Subcutaneous abdominal adipose tissue (tissue), 5 donors: Measurements from ENCODE around the gene IFITM10.

Source experiments
- H3K27ac ChIP-seq: one replicate; pipeline ENCODE4 v1.7.0; 2013; ENCODE audit warnings: low read depth, mild to moderate bottlenecking, inconsistent platforms, low read length, moderate library complexity
- H3K27me3 ChIP-seq, 5 donors: one replicate each; pipeline ENCODE4 v1.7.0; 2013; ENCODE audit warnings: low read length in 5 of 5, inconsistent platforms in 1 of 5; ENCODE audit not compliant: control insufficient read depth in 5 of 5, insufficient read depth in 4 of 5
- H3K36me3 ChIP-seq, 5 donors: one replicate each; pipeline ENCODE4 v1.7.0; 2013; ENCODE audit warnings: low read length in 5 of 5; ENCODE audit not compliant: control insufficient read depth in 5 of 5, insufficient read depth in 5 of 5
- H3K4me1 ChIP-seq, 5 donors: one replicate each; pipeline ENCODE4 v1.7.0; 2013; ENCODE audit warnings: low read length in 5 of 5, mild to moderate bottlenecking in 3 of 5, moderate library complexity in 1 of 5; ENCODE audit not compliant: control insufficient read depth in 5 of 5, insufficient read depth in 5 of 5
- H3K4me3 ChIP-seq, 5 donors: one replicate each; pipeline ENCODE4 v1.7.0; 2013; ENCODE audit warnings: low read length in 5 of 5, low read depth in 1 of 5
- H3K9ac ChIP-seq, 5 donors: one replicate each; pipeline ENCODE4 v1.7.0; 2013; ENCODE audit warnings: low read length in 5 of 5, mild to moderate bottlenecking in 4 of 5, moderate library complexity in 3 of 5
- H3K9me3 ChIP-seq, 5 donors: one replicate each; pipeline ENCODE4 v1.7.0; 2013; ENCODE audit warnings: low read length in 5 of 5; ENCODE audit not compliant: control insufficient read depth in 5 of 5
- donor health status: healthy.
- donor health status: healthy.
- donor health status: healthy.
- donor health status: healthy.
- donor health status: healthy.

The IFITM10 gene

DNA sequence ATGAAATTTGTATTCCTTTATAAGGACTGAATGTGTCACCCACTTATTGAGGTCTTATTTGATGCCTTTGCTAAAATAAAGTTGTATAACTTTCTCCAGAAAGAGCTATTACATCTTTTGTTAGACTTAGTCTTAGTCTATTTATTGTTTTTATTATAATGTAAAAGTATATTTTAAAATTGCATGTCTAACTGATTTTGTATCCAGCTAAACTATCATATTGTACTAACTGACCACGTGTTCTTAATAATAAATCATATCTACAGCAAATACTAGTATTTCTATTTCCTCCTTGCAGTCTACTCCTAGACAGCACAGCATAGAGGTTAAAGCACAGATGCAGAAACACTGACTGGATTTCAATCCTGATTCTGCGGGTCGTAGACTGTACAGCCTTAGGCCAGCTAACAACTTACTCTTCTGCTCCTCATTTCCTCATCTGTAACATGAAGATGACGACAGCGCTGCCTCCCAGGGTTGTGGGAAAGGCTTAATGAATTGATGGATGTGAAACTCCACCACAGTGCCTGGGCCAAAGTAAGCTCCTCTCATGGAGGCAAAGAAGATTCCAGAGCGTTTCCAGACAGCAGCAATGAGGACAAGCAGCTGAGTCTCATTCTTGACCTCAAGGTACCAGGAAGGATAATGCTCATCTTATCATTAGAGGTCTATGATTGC, 13.2 kb downstream of the IFITM10 start:
- Histone ChIP-seq H3K9ac (no peak overlapping the region), H3K9me3 (peaks cover 8 to 20% (median 18%) of the 10 kb centered on the region in 5 donors), H3K4me3 (no peak overlapping the region), H3K36me3 (no peaks in the 10 kb centered on the region), H3K27me3 (peaks cover 24 to 62% (median 43%) of the 10 kb centered on the region in 5 donors), H3K27ac (no peak overlapping the region), H3K4me1 (peaks cover 0 to 4% (median 0%) of the 10 kb centered on the region in 5 donors)

DNA sequence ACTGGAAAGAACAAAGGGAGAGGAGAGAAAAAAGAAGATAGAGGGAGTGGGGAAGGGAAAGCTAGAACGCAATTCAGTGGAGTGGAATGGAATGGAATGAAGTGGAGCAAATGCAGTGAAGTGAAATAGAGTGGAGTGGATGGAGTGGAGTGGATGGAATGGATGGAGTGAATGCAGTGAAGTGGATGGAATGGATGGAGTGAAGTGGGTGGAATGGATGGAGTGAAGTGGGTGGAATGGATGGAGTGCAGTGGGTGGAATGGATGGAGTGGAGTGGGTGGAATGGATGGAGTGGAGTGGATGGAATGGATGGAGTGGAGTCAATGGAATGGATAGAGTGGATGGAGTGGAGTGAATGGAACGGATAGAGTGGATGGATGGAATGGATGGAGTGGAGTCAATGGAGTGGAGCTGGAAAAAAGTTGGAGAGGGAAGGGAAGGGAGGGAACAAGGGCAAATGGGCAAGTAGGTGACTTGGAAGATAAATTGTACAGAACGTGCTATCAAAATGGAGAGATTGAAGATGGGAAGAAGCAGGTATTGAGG, 13.9 kb downstream of the IFITM10 start:
- Histone ChIP-seq H3K4me1 (peaks cover 0 to 4% (median 0%) of the 10 kb centered on the region in 5 donors), H3K4me3 (peak overlapping the region in 1 of 5 donors; percentile 9), H3K27ac (no peak overlapping the region), H3K36me3 (no peaks in the 10 kb centered on the region), H3K9ac (no peak overlapping the region), H3K9me3 (peaks cover 8 to 20% (median 18%) of the 10 kb centered on the region in 5 donors), H3K27me3 (peaks cover 24 to 66% (median 48%) of the 10 kb centered on the region in 5 donors)

DNA sequence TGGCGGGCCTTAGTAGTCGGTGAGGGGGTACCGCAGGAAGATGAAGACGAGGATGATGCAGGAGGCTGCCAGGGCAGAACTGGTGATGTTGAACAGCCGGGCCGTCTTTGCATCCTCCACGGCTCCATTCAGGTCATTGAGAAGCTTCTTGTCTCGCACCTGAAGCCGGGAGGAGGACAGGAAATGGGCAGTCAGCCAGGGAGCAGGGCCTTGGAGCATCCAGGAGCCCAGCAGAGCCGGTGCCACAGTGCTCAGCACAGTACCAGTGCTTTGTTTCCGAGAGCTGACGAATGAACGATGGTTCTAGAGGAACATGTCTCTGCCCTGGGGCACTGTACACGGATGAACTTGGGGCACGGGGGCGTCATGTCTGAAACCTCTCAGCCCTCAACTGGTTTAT, 15.1 kb downstream of the IFITM10 start:
- Histone ChIP-seq H3K4me3 (no peak overlapping the region), H3K9me3 (peaks cover 8 to 20% (median 18%) of the 10 kb centered on the region in 5 donors), H3K27me3 (peaks cover 24 to 77% (median 59%) of the 10 kb centered on the region in 5 donors)

DNA sequence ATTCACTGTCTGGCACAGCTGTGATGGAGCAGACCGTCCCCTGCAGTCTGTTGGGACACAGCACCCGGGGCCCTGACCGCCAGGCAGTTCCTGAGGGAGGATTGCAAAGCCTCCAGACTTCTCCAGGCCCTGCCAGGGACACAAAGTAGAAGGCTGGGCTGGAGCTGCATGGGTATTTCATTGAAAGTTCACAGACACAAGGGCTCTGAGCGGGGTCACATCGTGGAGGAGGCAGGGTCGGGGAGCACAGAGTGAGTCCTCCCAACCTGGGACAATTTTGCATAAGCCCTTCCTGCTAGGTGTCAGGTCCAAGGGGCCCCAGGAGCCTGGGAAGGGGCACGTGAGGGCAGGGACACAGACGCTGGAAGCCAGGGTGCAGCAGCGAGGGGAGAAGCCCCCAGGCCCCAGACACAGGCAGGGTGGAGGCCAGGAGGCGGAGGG, 15.7 kb downstream of the IFITM10 start:
- no peak overlapping the region for H3K9ac ChIP-seq
- H3K36me3 ChIP-seq, result no peaks in the 10 kb centered on the region
- H3K27me3 ChIP-seq, result peaks cover 24 to 78% (median 59%) of the 10 kb centered on the region in 5 donors
- H3K4me1 ChIP-seq, result peaks cover 0 to 4% (median 0%) of the 10 kb centered on the region in 5 donors
- no peak overlapping the region for H3K27ac ChIP-seq
- H3K9me3 ChIP-seq, result peaks cover 8 to 20% (median 18%) of the 10 kb centered on the region in 5 donors
- H3K4me3 ChIP-seq, result no peak overlapping the region

More for the DNA sequence above, 15.1 kb downstream of the IFITM10 start:
- no peak overlapping the region for H3K27ac ChIP-seq
- no peak overlapping the region for H3K9ac ChIP-seq
- peaks cover 0 to 4% (median 0%) of the 10 kb centered on the region in 5 donors for H3K4me1 ChIP-seq
- H3K36me3 ChIP-seq, result no peaks in the 10 kb centered on the region

DNA sequence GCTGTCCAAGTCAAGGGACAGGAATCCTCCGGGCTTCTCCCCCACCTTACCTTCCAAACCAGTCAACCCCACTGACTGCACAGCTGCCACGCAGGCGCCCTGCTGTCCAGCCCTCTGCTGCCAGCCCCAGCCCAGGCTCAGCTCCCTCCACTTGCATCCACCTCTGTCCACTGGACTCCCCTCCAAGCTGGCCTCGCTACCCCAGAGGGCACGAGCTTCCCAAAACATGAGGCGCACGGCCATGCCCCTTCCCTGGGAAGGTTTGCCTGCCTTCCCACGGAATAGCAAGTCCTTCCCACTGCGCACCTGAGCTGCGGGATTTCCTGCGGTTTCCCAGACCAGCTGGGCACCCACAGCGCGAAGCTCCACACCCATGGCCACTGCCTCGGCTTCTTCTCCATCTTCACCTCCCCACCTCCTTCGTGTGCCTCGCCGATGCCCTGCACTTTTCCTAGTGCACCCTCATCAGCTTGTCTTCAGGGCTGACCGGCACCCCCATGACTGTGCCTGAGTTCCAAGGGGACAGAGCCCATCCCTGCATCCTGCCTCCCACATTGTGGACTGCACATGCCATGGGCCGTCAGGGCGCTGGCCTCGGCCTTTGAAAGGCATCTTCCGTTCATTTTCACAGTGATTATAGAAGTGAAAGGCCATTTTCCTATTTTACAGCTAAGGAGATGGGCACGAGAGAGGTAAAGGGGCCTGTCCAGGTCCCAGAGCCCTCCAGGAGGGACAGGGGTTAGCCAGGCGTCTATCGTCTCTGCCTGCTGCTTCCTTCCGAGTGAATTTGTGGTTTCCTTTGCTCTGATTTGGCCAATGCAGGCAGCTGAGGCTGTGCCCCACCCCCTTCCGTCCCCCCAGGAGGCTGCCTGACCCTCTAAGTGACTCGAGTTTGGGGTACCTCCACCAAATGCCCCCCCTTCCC, 16.4 kb downstream of the IFITM10 start:
- Histone ChIP-seq H3K27me3 (peaks cover 24 to 76% (median 57%) of the 10 kb centered on the region in 5 donors), H3K9ac (no peak overlapping the region), H3K4me3 (no peak overlapping the region), H3K9me3 (peaks cover 8 to 20% (median 18%) of the 10 kb centered on the region in 5 donors), H3K36me3 (no peaks in the 10 kb centered on the region), H3K27ac (no peak overlapping the region), H3K4me1 (peaks cover 0 to 4% (median 0%) of the 10 kb centered on the region in 5 donors)

DNA sequence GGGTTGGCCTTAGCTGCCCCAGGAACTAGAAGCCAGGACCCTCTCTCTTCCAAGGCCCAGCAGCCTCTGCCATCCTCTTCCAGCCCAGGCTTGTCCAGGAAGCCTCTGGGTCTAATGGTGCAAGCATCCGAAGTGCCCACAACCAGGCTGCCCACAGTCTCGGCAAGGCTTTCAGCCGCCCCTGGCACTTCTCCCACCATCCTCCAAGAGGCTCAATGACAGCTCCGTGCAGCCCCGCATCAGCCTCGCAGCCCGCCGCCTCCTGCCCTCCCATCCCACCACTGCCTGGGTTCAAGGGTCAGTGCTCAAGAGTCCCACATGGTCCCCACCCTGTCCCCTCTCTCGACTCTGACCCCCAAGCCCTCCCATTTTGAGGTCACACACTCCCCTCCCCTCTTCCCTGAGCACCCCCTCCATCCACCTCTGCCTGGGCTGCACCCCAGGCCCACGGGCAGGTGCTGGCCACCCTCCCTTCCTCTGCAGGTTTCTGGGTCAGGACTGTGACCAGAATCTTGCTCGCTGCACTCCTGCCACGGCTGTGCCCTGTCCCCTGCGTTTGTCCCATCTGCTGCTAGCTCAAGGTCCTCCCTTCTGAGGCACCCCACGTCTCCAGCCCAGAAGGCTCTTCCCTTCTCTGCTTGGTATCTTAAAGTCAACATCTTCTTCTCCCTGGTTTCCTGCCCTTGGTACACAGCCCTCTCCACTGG, 17.2 kb downstream of the IFITM10 start:
- Histone ChIP-seq H3K4me1 (peaks cover 0 to 4% (median 0%) of the 10 kb centered on the region in 5 donors), H3K27me3 (peaks cover 21 to 72% (median 55%) of the 10 kb centered on the region in 5 donors), H3K9me3 (peaks cover 8 to 20% (median 17%) of the 10 kb centered on the region in 5 donors)

DNA sequence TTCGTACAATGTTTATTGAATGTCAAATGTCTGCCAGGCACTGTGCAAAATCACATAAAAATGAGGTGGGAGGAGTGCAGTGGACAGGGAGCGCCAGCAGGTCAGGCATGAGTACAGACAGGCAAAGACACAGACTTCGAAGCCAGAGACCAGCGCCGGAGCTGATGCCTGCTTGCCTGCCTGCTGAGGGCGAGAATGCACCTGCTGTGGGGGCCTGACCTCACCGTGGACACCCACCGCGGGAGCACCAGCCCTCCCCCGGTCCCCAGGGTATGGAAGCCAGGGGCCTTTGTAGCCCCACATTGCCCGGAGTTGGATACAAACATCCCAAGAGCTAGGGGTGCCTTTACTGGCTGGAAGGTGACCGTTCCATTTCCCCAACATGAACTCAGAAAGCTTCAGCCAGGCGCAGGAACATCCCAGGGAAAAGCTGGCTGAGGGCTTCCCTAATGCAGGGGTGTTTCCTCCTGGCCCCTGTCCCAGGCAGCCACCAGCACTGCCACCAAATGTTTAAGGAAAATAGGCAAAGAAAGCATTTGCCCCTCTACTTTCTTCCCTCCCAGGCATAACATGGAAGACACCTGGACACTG, 17.9 kb downstream of the IFITM10 start:
- Histone ChIP-seq H3K27me3 (peaks cover 21 to 76% (median 53%) of the 10 kb centered on the region in 5 donors), H3K9ac (no peak overlapping the region), H3K36me3 (no peaks in the 10 kb centered on the region), H3K4me1 (peaks cover 0 to 4% (median 0%) of the 10 kb centered on the region in 5 donors), H3K4me3 (no peak overlapping the region), H3K9me3 (peaks cover 8 to 17% (median 13%) of the 10 kb centered on the region in 5 donors), H3K27ac (no peak overlapping the region)

More for the DNA sequence above, 17.2 kb downstream of the IFITM10 start:
- no peak overlapping the region for H3K27ac ChIP-seq
- H3K36me3 ChIP-seq, result no peaks in the 10 kb centered on the region
- H3K4me3 ChIP-seq, result no peak overlapping the region
- no peak overlapping the region for H3K9ac ChIP-seq

DNA sequence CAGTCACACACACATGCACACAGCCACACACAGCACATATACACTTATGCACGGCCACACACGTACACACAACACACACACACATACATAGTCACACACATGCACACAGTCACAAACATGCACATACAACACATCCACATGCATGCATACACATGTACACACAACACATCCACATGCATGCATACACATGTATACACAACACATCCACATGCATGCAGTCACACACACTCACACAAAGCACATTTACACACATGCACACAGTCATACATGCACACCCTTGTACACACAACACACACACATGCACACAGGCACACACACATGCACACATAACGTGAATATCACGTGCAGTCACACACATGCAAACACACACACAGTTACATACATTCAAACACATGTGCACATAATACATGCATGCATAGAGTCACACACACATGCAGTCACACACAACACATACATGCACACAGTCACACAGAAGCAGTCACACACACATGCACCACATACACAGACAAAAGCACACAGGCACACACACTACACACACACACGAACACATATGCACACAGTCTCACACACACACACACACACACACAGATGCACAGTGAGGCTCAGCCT, 18.8 kb downstream of the IFITM10 start:
- Histone ChIP-seq H3K9me3 (peaks cover 2 to 8% (median 4%) of the 10 kb centered on the region in 5 donors), H3K4me1 (peaks cover 0 to 4% (median 0%) of the 10 kb centered on the region in 5 donors), H3K27ac (no peak overlapping the region), H3K27me3 (peaks cover 21 to 68% (median 53%) of the 10 kb centered on the region in 5 donors), H3K9ac (no peak overlapping the region), H3K4me3 (no peak overlapping the region), H3K36me3 (no peaks in the 10 kb centered on the region)
